Heart left ventricle (tissue), 13 donors: ENCODE data around the gene APOC4.

ENCODE experiments used
- POLR2A ChIP-seq, 2 donors: fragments of 450-650 bp; IDR thresholded peaks; one replicate each; pipeline ENCODE4 v1.6.1; 2017; ENCODE audit warnings: antibody characterized with exemption in 2 of 2, mild to moderate bottlenecking in 2 of 2, moderate library complexity in 2 of 2
- TF ChIP-seq, protein P1 (sequence below), 12 donors: fragments of 200-600 bp; sonication (generic) in 4 of 12; IDR thresholded peaks; one replicate each; pipeline versions ENCODE4 v1.5.0 to v1.8.0; 2018 to 2022; ENCODE audit warnings: antibody characterized with exemption in 12 of 12, mild to moderate bottlenecking in 5 of 12
- donor health status: ischemic (EF 13 %, LVEDD 7.1; RV severe dilation, severe dysfunction).
- donor health status: DM: no; HTN: yes; CAD: no.
- donor health status: DM: no; HTN: no; CAD: no.
- donor health status: ischemic (EF 25% LVEDD 6.9; RV normal size, moderate dysfunction).
- donor health status: ischemic (EF 25% LVEDD 5.7; RV mildly dilated, moderate dysfunction).
- donor health status: ischemic (EF 35%, LVEDD 5.7; RV mildly dilated, moderate dysfunction).
- donor health status: nonischemic (EF 11% LVEDD 7.7; RV severe dilation, severe dysfunction).
- donor health status: DM: yes; HTN: yes; CAD: no.
- donor health status: PGD.
- donor health status: ischemic (EF 29% LVEDD 5.4; RV normal size, mild dysfunction).
- donor health status: nonischemic (EF 23%, LVEDD 6.1; RV moderate dilation, normal function).

DNA sequence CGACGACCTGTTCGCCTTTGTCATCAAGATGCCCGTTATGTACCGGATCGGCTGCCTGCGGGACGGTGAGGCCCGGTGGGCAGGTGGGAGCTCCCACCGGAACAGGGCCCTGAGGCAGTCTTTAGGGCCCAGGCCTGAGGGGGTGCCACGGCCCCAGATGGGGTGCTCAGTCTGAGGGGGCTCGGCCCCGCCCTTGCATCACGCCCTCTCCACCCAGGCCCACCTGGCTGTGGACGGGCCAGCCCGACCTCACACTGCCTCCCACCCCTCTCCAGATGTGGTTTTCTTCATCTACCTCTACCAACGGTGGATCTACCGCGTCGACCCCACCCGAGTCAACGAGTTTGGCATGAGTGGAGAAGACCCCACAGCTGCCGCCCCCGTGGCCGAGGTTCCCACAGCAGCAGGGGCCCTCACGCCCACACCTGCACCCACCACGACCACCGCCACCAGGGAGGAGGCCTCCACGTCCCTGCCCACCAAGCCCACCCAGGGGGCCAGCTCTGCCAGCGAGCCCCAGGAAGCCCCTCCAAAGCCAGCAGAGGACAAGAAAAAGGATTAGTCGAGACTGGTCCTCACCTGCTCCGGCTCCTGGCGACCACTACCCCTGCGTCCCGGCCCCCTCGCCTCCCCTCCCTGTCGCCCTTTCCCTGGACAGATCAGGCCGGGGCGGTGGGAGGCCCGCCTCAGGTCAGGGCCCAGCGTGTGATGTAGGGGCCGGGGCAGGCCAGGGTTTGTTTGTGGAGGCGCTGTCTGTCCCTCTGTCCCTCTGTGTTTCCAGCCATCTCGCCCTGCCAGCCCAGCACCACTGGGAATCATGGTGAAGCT, 50.5 kb downstream of the APOC4 start:
- TF ChIP-seq, protein P1, sequence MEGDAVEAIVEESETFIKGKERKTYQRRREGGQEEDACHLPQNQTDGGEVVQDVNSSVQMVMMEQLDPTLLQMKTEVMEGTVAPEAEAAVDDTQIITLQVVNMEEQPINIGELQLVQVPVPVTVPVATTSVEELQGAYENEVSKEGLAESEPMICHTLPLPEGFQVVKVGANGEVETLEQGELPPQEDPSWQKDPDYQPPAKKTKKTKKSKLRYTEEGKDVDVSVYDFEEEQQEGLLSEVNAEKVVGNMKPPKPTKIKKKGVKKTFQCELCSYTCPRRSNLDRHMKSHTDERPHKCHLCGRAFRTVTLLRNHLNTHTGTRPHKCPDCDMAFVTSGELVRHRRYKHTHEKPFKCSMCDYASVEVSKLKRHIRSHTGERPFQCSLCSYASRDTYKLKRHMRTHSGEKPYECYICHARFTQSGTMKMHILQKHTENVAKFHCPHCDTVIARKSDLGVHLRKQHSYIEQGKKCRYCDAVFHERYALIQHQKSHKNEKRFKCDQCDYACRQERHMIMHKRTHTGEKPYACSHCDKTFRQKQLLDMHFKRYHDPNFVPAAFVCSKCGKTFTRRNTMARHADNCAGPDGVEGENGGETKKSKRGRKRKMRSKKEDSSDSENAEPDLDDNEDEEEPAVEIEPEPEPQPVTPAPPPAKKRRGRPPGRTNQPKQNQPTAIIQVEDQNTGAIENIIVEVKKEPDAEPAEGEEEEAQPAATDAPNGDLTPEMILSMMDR (IDR thresholded peaks at IDR 0.05) = no peak
- no peak for TF ChIP-seq POLR2A (IDR thresholded peaks at IDR 0.05)
